NAMALWA (cell line): ENCODE measurements around the gene GRHL1.
"Not testable (repeated sequence)": the region's sequence is repeated elsewhere in the genome, so short reads cannot be mapped to it uniquely, and the experiment has no call there.

Experiments used
- DNase-seq: peaks from one replicate; pipeline ENCODE4 v3.0.0-alpha.2; 2015; ENCODE audit warnings: low spot score

GRHL1 gene

DNA sequence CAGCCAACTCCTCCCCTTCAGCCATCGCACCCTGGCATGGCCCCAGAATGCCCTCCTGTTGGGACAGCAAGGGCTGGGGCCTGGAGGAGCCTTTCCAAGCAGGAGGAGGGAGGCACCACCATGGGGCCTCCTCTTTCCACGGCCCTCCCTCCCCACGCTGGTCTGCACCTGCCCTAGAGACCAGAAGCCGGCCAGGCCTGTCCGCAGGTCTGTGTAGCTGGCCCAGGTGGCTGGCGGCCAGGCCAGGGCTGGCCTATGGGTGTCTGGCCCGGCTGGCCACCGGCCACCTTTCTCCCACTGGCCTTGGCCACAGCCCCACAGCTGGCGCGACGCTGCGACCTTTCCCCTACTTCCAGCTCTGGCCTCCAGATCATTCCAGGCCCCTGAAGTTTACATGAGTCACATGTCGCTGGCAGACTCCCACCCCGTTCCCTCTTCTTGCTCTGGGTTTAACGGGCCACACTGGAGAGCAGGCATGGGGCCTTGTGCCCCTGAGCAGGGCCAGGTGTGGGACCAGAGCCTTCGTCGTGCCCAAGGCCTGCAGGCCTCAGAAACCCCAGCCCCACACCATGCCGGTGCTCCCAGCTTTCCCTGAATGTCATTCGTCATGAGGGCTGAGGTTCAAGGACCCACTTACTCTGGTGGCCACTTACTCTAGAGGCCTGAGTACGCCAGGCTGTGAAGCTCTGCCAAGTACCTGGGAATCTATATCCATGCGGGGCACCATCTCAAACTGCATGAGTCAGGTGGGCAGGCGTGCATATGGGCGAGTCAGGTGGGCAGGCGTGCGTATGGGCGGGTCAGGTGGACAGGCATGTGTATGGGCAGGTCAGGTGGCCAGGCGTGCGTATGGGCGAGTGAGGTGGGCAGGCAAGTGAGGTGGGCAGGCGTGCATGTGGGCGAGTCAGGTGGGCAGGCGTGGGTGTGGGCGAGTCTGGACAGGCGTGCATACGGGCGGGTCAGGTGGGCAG is 58.6 kb downstream of the GRHL1 start:
- DNase-seq, result no peak

DNA sequence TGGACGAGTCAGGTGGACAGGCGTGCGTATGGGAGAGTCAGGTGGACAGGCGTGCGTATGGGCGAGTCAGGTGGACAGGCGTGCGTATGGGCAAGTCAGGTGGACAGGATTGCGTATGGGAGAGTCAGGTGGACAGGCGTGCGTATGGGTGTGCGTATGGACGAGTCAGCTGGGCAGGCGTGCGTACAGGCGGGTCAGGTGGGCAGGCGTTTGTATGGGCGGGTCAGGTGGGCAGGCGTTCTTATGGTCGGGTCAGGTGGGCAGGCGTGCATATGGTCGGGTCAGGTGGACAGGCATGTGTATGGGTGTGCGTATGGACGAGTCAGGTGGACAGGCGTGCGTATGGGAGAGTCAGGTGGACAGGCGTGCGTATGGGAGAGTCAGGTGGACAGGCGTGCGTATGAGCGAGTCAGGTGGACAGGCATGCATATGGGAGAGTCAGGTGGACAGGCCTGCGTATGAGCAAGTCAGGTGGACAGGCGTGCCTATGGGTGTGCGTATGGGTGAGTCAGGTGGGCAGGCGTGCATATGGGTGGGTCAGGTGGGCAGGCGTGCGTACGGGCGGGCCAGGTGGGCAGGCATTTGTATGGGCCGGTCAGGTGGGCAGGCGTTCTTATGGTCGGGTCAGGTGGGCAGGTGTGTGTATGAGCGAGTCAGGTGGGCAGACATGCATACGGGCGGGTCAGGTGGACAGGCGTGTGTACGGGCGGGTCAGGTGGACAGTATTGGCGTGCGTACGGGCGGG is 59.5 kb downstream of the GRHL1 start:
- DNase-seq, result not testable (repeated sequence)

DNA sequence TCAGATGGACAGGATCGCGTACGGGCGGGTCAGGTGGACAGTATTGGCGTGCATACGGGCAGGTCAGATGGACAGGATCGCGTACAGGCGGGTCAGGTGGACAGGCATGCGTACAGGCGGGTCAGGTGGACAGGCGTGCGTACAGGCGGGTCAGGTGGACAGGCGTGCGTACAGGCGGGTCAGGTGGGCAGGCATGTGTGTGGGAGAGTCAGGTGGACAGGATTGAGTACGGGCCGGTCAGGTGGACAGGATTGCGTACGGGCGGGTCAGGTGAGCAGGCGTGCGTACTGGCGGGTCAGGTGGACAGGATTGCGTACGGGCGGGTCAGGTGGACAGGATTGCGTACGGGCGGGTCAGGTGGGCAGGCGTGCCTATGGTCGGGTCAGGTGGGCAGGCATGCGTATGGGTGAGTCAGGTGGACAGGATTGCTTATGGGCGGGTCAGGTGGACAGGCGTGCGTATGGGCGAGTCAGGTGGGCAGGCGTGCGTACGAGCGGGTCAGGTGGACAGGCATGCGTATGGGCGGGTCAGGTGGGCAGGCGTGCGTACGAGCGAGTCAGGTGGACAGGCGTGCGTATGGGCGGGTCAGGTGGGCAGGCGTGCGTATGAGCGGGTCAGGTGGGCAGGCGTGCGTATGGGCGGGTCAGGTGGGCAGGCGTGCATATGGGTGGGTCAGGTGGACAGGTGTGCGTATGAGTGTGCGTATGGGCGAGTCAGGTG is 60.3 kb downstream of the GRHL1 start:
- not testable (repeated sequence) for DNase-seq

DNA sequence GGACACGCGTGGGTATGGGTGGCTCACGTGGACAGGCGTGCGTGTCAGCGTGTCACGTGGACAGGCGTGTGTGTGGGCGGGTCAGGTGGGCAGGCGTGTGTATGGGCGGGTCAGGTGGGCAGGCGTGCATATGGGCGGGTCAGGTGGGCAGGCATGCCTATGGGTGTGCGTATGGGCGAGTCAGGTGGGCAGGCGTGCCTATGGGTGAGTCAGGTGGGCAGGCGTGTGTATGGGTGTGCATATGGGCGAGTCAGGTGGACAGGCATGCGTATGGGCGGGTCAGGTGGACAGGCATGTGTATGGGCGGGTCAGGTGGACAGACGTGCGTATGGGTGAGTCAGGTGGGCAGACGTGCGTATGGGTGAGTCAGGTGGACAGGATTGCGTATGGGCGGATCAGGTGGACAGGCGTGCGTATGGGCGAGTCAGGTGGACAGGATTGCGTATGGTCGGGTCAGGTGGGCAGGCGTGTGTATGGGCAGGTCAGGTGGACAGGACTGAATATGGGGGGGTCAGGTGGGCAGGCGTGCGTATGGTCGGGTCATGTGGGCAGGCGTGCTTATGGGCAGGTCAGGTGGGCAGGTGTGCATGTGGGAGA is 61.0 kb downstream of the GRHL1 start:
- not testable (repeated sequence) for DNase-seq

DNA sequence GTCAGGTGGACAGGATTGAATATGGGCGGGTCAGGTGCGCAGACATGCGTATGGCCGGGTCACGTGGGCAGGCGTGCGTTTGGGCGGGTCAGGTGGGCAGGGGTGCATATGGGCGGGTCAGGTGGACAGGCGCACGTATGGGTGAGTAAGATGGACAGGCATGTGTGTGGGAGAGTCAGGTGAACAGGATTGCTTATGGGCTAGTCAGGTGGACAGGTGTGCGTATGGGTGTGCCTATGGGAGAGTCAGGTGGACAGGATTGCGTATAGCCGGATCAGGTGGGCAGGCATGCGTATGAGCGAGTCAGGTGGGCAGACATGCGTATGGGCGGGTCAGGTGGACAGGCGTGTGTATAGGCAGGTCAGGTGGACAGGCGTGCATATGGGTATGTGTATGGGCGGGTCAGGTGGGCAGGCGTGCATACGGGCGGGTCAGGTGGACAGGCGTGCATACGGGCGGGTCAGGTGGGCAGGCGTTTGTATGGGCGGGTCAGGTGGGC is 61.5 kb downstream of the GRHL1 start:
- no peak for DNase-seq

DNA sequence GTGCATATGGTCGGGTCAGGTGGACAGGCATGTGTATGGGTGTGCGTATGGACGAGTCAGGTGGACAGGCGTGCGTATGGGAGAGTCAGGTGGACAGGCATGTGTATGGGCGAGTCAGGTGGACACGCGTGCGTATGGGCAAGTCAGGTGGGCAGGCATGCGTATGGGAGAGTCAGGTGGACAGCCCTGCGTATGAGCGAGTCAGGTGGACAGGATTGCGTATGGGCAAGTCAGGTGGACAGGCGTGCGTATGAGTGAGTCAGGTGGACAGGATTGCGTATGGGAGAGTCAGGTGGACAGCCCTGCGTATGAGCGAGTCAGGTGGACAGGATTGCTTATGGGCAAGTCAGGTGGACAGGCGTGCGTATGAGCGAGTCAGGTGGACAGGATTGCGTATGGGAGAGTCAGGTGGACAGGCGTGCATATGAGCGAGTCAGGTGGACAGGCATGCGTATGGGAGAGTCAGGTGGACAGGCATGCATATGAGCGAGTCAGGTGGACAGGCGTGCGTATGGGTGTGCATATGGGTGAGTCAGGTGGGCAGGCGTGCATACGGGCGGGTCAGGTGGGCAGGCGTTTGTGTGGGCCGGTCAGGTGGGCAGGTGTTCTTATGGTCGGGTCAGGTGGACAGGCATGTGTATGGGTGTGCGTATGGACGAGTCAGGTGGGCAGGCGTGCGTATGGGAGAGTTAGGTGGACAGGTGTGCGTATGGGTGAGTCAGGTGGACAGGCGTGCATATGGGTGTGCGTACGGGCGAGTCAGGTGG is 62.3 kb downstream of the GRHL1 start:
- DNase-seq, result not testable (repeated sequence)

DNA sequence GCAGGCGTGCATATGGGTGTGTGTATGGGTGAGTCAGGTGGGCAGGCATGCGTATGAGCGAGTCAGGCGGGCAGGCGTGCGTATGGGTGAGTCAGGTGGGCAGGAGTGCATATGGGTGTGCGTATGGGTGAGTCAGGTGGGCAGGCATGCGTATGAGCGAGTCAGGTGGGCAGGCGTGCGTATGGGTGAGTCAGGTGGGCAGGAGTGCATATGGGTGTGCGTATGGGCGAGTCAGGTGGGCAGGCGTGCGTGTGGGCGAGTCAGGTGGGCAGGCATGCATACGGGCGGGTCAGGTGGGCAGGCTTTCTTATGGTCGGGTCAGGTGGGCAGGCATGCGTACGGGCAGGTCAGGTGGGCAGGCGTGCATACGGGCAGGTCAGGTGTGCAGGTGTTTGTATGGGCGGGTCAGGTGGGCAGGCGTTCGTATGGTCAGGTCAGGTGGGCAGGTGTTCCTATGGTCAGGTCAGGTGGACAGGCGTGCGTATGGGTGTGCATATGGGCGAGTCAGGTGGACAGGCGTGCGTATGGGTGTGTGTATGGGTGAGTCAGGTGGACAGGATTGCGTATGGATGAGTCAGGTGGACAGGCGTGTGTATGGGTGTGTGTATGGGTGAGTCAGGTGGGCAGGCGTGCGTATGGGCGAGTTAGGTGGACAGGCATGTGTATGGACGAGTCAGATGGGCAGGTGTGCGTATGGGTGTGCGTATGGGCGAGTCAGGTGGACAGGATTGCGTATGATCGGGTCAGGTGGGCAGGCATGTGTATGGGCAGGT is 63.1 kb downstream of the GRHL1 start:
- DNase-seq, result no peak

DNA sequence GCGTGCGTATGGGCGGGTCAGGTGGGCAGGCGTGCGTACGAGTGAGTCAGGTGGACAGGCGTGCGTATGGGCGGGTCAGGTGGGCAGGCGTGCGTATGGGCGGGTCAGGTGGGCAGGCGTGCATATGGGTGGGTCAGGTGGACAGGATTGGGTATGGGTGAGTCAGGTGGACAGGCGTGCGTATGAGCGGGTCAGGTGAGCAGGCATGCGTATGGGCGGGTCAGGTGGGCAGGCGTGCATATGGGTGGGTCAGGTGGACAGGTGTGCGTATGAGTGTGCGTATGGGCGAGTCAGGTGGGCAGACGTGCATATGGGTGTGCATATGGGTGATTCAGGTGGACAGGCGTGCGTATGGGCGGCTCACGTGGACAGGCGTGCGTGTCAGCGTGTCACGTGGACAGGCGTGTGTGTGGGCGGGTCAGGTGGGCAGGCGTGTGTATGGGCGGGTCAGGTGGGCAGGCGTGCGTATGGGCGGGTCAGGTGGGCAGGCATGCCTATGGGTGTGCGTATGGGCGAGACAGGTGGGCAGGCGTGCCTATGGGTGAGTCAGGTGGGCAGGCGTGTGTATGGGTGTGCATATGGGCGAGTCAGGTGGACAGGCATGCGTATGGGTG is 64.0 kb downstream of the GRHL1 start:
- not testable (repeated sequence) for DNase-seq

DNA sequence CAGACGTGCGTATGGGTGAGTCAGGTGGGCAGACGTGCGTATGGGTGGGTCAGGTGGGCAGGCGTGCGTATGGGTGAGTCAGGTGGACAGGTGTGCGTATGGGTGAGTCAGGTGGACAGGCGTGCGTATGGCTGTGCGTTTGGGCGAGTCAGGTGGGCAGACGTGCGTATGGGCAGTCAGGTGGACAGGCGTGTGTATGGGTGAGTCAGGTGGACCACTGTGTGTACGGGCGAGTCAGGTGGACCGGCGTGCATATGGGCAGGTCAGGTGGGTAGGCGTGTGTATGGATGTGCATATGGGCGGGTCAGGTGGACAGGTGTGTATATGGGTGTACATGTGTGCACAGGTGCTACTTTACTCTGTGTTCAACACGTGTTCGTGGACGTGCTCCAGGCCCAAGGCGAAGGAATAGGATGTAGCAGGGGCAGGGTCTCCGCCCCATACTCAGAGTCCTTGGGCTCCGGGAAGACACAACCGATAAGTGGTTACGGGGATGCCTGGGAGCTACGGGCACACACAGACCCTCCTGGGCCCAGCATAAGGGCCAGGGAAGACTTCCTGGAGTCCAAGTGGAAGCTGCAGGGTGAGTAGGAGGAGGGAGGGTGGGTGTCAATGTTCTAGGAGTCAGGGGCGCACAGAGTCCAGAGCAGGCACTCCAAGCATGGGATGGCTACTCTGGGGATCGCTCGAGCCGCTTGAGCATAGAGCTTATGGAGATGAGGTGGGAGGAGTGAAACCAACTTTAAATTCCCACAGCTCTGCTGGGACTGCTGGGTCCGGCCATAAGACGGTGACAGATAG is 64.7 kb downstream of the GRHL1 start:
- no peak for DNase-seq

DNA sequence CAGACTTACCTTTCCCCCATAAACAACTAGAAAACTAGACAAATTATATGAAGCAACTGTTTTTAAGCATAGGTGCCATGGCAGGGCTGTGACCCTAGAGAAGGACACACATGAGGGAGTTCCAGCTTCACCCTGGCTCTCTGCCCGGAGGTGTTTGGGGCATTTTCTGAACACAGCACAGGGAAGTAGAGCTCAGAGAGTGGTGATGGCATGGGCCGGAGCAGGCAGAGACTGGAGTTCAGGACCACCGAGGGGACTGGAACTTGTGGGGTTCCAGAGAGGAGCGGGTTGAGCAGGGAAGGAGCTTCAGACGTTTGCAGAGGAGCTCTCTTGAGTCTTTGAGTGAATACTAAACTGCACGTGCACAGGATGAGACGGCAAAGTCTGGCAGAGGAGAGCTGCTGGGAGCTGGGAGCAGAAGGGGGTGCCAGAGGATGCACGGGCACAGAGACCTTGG is 65.3 kb downstream of the GRHL1 start:
- no peak for DNase-seq

DNA sequence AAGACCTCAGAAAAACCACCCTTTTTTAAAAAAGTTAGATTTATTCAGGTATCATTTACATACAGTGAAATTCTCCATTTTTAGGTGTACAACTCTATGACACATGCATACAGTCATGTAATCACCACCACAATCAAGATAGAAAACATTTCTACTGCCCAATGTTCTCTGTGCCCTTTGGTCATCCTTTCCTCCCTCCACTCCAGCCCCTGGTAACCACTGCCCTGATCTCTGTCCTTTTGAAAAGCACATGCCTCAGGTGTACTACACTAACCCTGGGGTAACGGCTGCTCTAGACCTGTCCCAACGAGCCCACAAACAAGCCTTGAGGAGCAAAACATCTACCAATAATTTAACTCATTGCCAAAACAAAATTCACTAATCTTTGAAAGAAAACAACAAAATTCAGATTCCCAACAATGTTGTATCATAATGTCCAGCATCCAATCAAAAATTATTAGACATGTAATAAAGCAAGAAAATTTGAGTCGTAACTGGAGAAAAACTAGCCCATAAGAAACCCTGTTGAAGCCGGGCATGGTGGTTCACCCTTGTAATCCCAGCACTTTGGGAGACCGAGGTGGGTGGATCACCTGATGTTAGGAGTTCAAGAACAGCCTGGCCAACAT is 65.9 kb downstream of the GRHL1 start:
- DNase-seq, result no peak

DNA sequence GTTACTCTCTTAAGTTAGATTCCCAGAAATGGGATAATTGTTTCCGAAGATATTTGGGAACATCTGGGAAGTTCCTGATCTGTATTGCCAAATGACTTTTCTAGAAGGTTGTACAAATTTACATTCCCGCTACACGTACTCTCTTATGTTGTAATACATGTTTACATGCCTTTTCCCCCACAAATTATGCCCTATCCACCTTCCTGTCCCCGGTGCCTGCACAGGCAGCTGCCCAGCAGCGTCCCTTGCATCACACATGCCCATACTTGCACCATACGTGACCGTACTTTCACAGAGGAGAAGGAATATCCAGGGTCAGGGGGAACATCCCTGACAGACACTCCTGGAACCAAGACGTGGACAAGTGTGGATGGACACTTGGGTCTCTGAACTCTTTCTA is 67.7 kb downstream of the GRHL1 start:
- DNase-seq, result no peak

DNA sequence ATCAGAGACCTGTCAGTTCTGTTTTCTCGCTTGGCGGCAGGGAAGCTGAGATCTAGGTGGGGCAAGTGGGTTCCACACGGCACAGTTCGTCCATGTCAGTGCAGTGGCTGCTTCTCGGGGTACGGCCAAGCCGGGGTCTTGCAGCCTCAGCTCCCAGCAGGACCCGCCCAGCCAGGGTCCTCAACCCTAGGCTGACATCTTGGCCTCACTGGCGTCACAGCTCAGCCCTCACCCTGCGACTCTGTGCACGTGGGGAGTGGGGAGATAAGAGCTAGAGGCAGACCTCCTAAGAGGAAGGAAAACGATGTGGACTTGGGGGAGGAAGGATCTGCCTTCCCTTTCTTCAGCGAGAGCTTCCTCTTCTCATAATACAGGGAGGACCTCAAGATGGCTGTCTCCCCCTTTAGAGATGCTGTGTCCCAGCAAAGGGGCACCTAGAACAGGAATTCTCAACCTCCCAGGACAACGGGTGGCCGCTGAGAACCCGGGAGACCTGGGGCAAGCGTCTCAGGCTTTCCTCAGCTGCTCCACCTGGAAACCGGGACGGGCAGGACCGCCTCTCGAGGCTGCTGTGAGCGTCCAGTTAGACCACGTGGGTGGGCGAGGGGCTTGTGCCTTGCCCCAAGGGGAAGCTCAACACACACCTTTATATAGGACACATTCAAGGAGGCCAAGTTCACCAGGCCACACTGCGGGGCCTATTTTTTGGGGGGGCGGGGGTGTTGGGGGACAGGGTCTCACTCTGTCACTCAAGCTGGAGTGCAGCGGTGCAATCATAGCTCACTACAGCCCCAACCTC is 68.3 kb downstream of the GRHL1 start:
- no peak for DNase-seq

DNA sequence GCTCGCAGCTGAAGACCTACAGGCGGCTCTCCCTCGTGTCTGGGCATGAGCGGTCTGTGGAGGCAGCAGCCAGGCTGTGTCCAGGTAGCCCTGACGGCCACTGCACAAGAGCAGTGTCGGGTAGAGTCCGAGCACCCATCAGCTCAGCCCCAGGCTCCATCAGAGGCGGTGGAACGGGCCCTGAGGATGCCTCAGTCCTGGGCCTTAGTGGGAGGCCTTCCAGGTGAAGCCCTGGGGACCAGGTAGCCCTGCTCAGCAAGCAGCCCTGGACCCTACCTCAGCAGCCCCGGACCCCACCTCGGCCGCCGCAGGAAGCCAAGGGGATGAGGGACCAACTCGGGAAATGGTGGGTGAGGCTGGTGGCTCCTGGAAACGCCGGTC is 70.5 kb downstream of the GRHL1 start:
- DNase-seq, result no peak

DNA sequence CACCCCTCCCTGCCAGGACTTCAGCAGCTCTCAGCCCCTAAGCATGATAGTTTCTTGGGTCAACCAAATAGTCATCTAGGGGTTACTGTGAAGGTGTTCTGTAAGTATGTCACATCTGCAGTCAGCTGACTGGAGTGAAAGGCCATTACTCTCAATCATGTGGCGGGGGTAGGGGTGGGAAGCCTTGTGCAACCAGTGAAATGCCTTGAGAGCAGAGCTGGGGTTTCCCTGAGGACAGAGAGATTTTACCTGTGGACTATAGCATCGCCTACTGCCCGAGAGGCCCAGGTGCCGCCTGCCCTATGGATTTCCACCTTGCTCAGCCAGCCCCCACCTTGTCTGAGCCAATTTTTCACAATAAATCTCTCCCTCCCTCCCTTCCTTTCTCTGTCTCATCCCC is 71.0 kb downstream of the GRHL1 start:
- DNase-seq, result no peak

DNA sequence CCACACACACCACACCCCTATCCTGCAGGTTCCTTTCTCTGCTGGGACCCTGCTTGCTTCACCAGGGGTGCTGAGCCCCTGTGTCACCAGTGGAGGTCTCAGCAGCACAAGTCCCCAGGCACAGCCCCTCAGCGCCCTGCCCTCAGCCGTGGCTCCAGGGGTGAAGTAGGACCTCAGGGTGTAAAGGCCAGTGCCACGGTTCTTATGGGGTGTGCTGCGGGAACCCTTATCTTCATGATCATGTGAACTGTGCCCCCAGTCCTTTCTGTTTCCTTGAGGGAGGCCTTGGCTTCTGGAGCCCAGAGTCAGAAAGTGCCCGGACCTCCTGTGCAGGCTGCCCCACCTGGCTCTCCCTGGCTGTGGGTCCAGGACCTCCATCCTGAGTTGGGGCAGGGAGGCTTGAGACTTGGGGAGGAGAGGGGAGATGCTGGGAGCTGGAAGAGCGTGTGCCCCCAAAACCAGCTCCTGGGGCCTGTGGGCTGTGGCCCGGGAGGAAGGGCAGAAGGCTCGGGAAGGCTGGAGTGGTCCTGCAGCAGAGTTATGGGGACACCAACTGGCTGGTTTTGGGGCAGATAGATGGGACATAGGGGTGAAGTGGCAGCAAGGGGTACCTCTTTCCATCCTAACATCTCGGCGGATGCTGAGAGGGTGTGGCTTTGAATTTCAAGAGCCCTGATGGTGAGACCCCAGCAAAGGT is 71.6 kb downstream of the GRHL1 start:
- no peak for DNase-seq
